HG03378 (cell line): Measurements from ENCODE around the gene MADD.
"Not testable (repeated sequence)": the region's sequence is repeated elsewhere in the genome, so short reads cannot be mapped to it uniquely, and the experiment has no call there.

Experiments used
- ATAC-seq: cut with Tn5 transposase; IDR thresholded peaks from one replicate; pipeline ENCODE4 v1.9.1; 2021; ENCODE audit warnings: mild to moderate bottlenecking, moderate library complexity; ENCODE audit not compliant: unreplicated experiment

Gene MADD

GRCh38 chr11:47272706-47273105 is 2.8 kb downstream of the MADD start:
- ATAC-seq: no peak

- no peak for ATAC-seq
Observed at GRCh38 chr11:47274495-47275235, 4.7 kb downstream of the MADD start.

- no peak for ATAC-seq
Observed at GRCh38 chr11:47276923-47277322, 7.0 kb downstream of the MADD start.

- no peak for ATAC-seq
Observed at GRCh38 chr11:47278058-47278457, 8.1 kb downstream of the MADD start.

- ATAC-seq: no peak
Observed at GRCh38 chr11:47278769-47279168, 8.8 kb downstream of the MADD start.

GRCh38 chr11:47280099-47280498 is 10.2 kb downstream of the MADD start:
- no peak for ATAC-seq

GRCh38 chr11:47280860-47281259 is 10.9 kb downstream of the MADD start:
- ATAC-seq: no peak

GRCh38 chr11:47282462-47282861 is 12.5 kb downstream of the MADD start:
- no peak for ATAC-seq

- ATAC-seq: no peak
Observed at GRCh38 chr11:47284151-47284550, 14.2 kb downstream of the MADD start.

- no peak for ATAC-seq
Observed at GRCh38 chr11:47285969-47286770, 16.2 kb downstream of the MADD start.

- no peak for ATAC-seq
Observed at GRCh38 chr11:47288066-47288465, 18.1 kb downstream of the MADD start.

GRCh38 chr11:47289856-47290255 is 19.9 kb downstream of the MADD start:
- ATAC-seq: no peak

GRCh38 chr11:47295385-47295784 is 25.5 kb downstream of the MADD start:
- ATAC-seq: no peak

- ATAC-seq: no peak
Observed at GRCh38 chr11:47296045-47296444, 26.1 kb downstream of the MADD start.

GRCh38 chr11:47299078-47299477 is 29.1 kb downstream of the MADD start:
- ATAC-seq: no peak

GRCh38 chr11:47302853-47303252 is 32.9 kb downstream of the MADD start:
- no peak for ATAC-seq

GRCh38 chr11:47305734-47306483 is 36.0 kb downstream of the MADD start:
- ATAC-seq: no peak

- ATAC-seq: no peak
Observed at GRCh38 chr11:47306484-47306844, 36.5 kb downstream of the MADD start.

- ATAC-seq: no peak
Observed at GRCh38 chr11:47308050-47308823, 38.3 kb downstream of the MADD start.

GRCh38 chr11:47314992-47315391 is 45.1 kb downstream of the MADD start:
- ATAC-seq: no peak

- ATAC-seq: not testable (repeated sequence)
Observed at GRCh38 chr11:47316501-47316900, 46.6 kb downstream of the MADD start.
